ENCODE results near the gene MEOX1.

GRCh38 chr17:43665937-43666236, 4.2 kb upstream of the MEOX1 start:
- TF ChIP-seq CTCF (IDR thresholded peaks at IDR 0.05), result no peak
- no peak for TF ChIP-seq EP300 (IDR thresholded peaks at IDR 0.05)
- no peak for TF ChIP-seq POLR2AphosphoS5 (IDR thresholded peaks at IDR 0.05)

All from suprapubic skin (tissue), 4 donors.